HepG2 (cell line): Measurements from ENCODE around the gene SNUPN. TPM values are rescaled to one million over a fixed set of nuclear protein-coding genes. Genes with fewer than 3 reads are reported as not detected.

ENCODE experiments used
- ARHGAP35 ChIP-seq: sonication (generic); formaldehyde crosslinking; IDR thresholded peaks from 2 replicates; pipeline ENCODE4 v1.9.0; 2022; ENCODE audit warnings: mild to moderate bottlenecking, inconsistent platforms, moderate library complexity, missing genetic modification reagents, borderline replicate concordance
- ESRRA ChIP-seq: sonication (generic); formaldehyde crosslinking; IDR thresholded peaks from 2 replicates; pipeline ENCODE4 v1.5.1; 2020; ENCODE audit warnings: mild to moderate bottlenecking, low read depth, missing genetic modification reagents
- FOSL2 ChIP-seq: sonication (generic); formaldehyde crosslinking; IDR thresholded peaks from 2 replicates; pipeline ENCODE4 v1.4.0; 2020; ENCODE audit warnings: missing genetic modification reagents
- HES4 ChIP-seq: sonication (generic); formaldehyde crosslinking; IDR thresholded peaks from 2 replicates; pipeline ENCODE4 v1.9.0; 2021; ENCODE audit warnings: mild to moderate bottlenecking, missing genetic modification reagents, borderline replicate concordance
- IKZF4 ChIP-seq: sonication (generic); formaldehyde crosslinking; IDR thresholded peaks from 2 replicates; pipeline ENCODE4 v1.5.1; 2020; ENCODE audit warnings: borderline replicate concordance, mild to moderate bottlenecking, low read depth, missing genetic modification reagents; ENCODE audit errors: not compliant biosample characterization
- KDM4B ChIP-seq: sonication (generic); formaldehyde crosslinking; IDR thresholded peaks from 2 replicates; pipeline ENCODE4 v1.4.0; 2020; ENCODE audit warnings: missing genetic modification reagents
- MLX ChIP-seq: IDR thresholded peaks from 2 replicates; pipeline ENCODE4 v1.6.1; 2016
- PTBP1 ChIP-seq: fragments of 200-400 bp; formaldehyde crosslinking; IDR thresholded peaks from 2 replicates; pipeline ENCODE4 v1.6.1; 2018; ENCODE audit warnings: low read length, low read depth; ENCODE audit not compliant: poor library complexity, severe bottlenecking
- RARA ChIP-seq: IDR thresholded peaks from 2 replicates; pipeline ENCODE4 v1.6.1; 2016; ENCODE audit warnings: missing genetic modification reagents, missing compliant biosample characterization
- REL ChIP-seq: sonication (generic); formaldehyde crosslinking; conservative IDR thresholded peaks from 2 replicates; pipeline ENCODE4 v1.8.0; 2022; ENCODE audit warnings: mild to moderate bottlenecking, missing genetic modification reagents, moderate library complexity
- XRCC5 ChIP-seq: fragments of 200-400 bp; formaldehyde crosslinking; optimal IDR thresholded peaks from 2 replicates; pipeline ENCODE3; 2017; ENCODE audit warnings: mild to moderate bottlenecking, low read length
- ZBTB21 ChIP-seq: sonication (generic); formaldehyde crosslinking; IDR thresholded peaks from 2 replicates; pipeline ENCODE4 v1.4.0; 2020; ENCODE audit warnings: missing genetic modification reagents
- ZBTB26 ChIP-seq: IDR thresholded peaks from 2 replicates; pipeline ENCODE4 v1.6.1; 2016; ENCODE audit warnings: missing compliant biosample characterization, missing genetic modification reagents, borderline replicate concordance
- ZC3H13 ChIP-seq: sonication (generic); formaldehyde crosslinking; IDR thresholded peaks from 2 replicates; pipeline ENCODE4 v1.8.1; 2023; ENCODE audit warnings: mild to moderate bottlenecking, missing genetic modification reagents, moderate library complexity
- ZC3H4 ChIP-seq: sonication (generic); formaldehyde crosslinking; IDR thresholded peaks from 2 replicates; pipeline ENCODE4 v1.4.0; 2020; ENCODE audit warnings: missing genetic modification reagents, borderline replicate concordance
- ZNF230 ChIP-seq: sonication (generic); formaldehyde crosslinking; IDR thresholded peaks from 2 replicates; pipeline ENCODE4 v1.4.0; 2020; ENCODE audit warnings: mild to moderate bottlenecking, missing genetic modification reagents
- ZNF256 ChIP-seq: sonication (generic); formaldehyde crosslinking; conservative IDR thresholded peaks from 2 replicates; pipeline ENCODE4 v1.4.0; 2020; ENCODE audit warnings: missing genetic modification reagents
- ZNF460 ChIP-seq: sonication (generic); formaldehyde crosslinking; IDR thresholded peaks from 2 replicates; pipeline ENCODE4 v1.5.1; 2020; ENCODE audit warnings: missing genetic modification reagents, mild to moderate bottlenecking, borderline replicate concordance
- polyA plus RNA-seq, 8 experiments: library from polyadenylated mRNA; depleted of rRNA in 3 of 8; stranded (reverse) in 7 of 8; unstranded in 1 of 8; fragments of >200 nt; fragmentation: Illumina TruSeq in 4 of 8; extraction: Trizol in 4 of 8; gene quantifications; 2 replicates each; pipeline versions ENCODE4 v1.2.1 to v1.2.3, GENCODE V29; 2011 to 2016; ENCODE audit warnings: low read depth in 4 of 8, missing spikeins in 1 of 8, mixed read lengths in 1 of 8; ENCODE audit not compliant: insufficient read depth in 1 of 8
- total RNA-seq, 5 experiments: library from RNA; depleted of rRNA; stranded (reverse); fragments of >200 nt; fragmentation: Illumina TruSeq; extraction: Trizol; gene quantifications; 2 replicates each; pipeline ENCODE4 v1.2.3, GENCODE V29; 2016; ENCODE audit warnings: low read depth in 1 of 5
- TF ChIP-seq, protein P1 (sequence below): fragments of 450-650 bp; IDR thresholded peaks from 2 replicates; pipeline ENCODE4 v1.6.1; 2016
- TF ChIP-seq, protein P2 (sequence below): sonication (generic); formaldehyde crosslinking; IDR thresholded peaks from 2 replicates; pipeline ENCODE4 v1.5.1; 2020; ENCODE audit warnings: mild to moderate bottlenecking, missing genetic modification reagents
- TF ChIP-seq, protein P3 (sequence below): sonication (generic); formaldehyde crosslinking; IDR thresholded peaks from 2 replicates; pipeline ENCODE4 v1.4.0; 2020; ENCODE audit warnings: missing genetic modification reagents

Gene SNUPN
- total and polyA plus RNA-seq, 2 of the 13 experiments (the other 11 are each of a cell fraction or from before 2014, with no cell fraction given) = 9.0 to 16.4 TPM

DNA sequence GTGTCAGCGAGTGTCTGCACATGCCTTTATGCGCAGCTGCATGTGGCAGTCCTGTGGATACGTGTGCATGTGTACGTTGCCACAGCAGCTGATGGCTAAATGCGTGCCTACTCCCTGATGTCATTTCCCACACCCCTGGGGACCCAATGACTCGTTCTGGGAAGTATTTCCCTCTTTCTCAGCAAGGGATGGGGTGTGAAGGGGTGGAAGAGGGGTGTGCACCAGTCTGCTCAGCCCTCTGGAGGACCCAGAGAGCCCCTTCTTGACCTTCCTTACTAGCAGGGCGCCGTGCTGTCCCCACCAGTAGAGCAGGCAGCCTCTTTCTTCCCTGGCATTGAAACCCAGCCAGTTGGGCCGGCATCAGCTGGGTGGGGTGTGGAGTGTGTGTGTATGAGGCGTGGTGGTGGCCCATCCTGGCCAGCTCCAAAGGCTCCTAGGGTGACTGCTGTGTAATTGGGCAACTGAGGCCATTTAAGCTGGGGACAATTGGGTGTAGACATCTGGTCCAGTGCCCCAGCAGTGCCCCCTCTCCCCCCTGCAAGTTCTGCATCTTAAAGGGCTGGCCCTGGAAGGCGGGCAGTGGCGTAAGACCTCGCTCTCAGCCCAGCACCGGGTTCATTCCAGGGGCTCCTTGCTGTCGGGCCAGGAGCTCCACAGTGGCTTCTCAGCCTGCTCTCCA is 41.4 kb upstream of the SNUPN start (continued):
- TF ChIP-seq PTBP1 (no peak), ARHGAP35 (CRISPR knock-in tag) (no peak), ZNF256 (no peak), ESRRA (CRISPR knock-in tag) (no peak), RARA (CRISPR knock-in tag) (no peak), FOSL2 (CRISPR knock-in tag) (peak; percentile 34), ZC3H4 (CRISPR knock-in tag) (no peak), MLX (CRISPR knock-in tag) (no peak), ZC3H13 (CRISPR knock-in tag) (no peak), ZBTB21 (CRISPR knock-in tag) (peak; percentile 21; the same call in 1 of the 2 replicates), XRCC5 (no peak), ZNF460 (CRISPR knock-in tag) (no peak), ZBTB26 (CRISPR knock-in tag) (no peak), REL (CRISPR knock-in tag) (no peak), ZNF230 (CRISPR knock-in tag) (no peak), KDM4B (CRISPR knock-in tag) (no peak), HES4 (no peak), IKZF4 (CRISPR knock-in tag) (no peak)
- TF ChIP-seq, protein P1, sequence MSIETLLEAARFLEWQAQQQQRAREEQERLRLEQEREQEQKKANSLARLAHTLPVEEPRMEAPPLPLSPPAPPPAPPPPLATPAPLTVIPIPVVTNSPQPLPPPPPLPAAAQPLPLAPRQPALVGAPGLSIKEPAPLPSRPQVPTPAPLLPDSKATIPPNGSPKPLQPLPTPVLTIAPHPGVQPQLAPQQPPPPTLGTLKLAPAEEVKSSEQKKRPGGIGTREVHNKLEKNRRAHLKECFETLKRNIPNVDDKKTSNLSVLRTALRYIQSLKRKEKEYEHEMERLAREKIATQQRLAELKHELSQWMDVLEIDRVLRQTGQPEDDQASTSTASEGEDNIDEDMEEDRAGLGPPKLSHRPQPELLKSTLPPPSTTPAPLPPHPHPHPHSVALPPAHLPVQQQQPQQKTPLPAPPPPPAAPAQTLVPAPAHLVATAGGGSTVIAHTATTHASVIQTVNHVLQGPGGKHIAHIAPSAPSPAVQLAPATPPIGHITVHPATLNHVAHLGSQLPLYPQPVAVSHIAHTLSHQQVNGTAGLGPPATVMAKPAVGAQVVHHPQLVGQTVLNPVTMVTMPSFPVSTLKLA = peak; percentile 63
- TF ChIP-seq, protein P2, sequence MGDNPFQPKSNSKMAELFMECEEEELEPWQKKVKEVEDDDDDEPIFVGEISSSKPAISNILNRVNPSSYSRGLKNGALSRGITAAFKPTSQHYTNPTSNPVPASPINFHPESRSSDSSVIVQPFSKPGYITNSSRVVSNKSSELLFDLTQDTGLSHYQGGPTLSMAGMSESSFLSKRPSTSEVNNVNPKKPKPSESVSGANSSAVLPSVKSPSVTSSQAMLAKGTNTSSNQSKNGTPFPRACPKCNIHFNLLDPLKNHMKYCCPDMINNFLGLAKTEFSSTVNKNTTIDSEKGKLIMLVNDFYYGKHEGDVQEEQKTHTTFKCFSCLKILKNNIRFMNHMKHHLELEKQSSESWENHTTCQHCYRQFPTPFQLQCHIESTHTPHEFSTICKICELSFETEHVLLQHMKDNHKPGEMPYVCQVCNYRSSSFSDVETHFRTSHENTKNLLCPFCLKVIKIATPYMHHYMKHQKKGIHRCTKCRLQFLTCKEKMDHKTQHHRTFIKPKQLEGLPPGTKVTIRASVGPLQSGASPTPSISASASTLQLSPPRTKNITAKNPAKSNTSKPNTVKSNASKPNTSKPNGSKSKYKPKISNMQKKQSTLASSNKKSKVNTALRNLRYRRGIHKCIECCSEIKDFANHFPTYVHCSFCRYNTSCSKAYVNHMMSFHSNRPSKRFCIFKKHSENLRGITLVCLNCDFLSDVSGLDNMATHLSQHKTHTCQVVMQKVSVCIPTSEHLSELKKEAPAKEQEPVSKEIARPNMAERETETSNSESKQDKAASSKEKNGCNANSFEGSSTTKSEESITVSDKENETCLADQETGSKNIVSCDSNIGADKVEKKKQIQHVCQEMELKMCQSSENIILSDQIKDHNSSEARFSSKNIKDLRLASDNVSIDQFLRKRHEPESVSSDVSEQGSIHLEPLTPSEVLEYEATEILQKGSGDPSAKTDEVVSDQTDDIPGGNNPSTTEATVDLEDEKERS (CRISPR knock-in tag) = no peak
- TF ChIP-seq, protein P3, sequence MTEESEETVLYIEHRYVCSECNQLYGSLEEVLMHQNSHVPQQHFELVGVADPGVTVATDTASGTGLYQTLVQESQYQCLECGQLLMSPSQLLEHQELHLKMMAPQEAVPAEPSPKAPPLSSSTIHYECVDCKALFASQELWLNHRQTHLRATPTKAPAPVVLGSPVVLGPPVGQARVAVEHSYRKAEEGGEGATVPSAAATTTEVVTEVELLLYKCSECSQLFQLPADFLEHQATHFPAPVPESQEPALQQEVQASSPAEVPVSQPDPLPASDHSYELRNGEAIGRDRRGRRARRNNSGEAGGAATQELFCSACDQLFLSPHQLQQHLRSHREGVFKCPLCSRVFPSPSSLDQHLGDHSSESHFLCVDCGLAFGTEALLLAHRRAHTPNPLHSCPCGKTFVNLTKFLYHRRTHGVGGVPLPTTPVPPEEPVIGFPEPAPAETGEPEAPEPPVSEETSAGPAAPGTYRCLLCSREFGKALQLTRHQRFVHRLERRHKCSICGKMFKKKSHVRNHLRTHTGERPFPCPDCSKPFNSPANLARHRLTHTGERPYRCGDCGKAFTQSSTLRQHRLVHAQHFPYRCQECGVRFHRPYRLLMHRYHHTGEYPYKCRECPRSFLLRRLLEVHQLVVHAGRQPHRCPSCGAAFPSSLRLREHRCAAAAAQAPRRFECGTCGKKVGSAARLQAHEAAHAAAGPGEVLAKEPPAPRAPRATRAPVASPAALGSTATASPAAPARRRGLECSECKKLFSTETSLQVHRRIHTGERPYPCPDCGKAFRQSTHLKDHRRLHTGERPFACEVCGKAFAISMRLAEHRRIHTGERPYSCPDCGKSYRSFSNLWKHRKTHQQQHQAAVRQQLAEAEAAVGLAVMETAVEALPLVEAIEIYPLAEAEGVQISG (CRISPR knock-in tag) = no peak
